ENCODE data around the gene BCL7B. TPM values are rescaled to one million over a fixed set of nuclear protein-coding genes. Genes with fewer than 3 reads are reported as not detected.

Gene BCL7B
- total RNA-seq, 1 experiment from 2014 or later: 33.3 TPM

Other genes starting within 250 kb of the BCL7B start
- 29.4 and 44.7 TPM in 2 replicates for gene NSUN5, start 248.9 kb downstream of the BCL7B start, total RNA-seq (2014; rRNA removed; shearing (Covaris generic); ENCODE audit: low replicate concordance)
- gene TRIM50, start 229.6 kb downstream of the BCL7B start, total RNA-seq (2014; rRNA removed; shearing (Covaris generic); ENCODE audit: low replicate concordance): not detected in 2 replicates
- not detected in 2 replicates for gene FKBP6, start 229.5 kb downstream of the BCL7B start, total RNA-seq (2014; rRNA removed; shearing (Covaris generic); ENCODE audit: low replicate concordance)
- 0.32 and 0.79 TPM in 2 replicates for gene FZD9, start 123.9 kb downstream of the BCL7B start, total RNA-seq (2014; rRNA removed; shearing (Covaris generic); ENCODE audit: low replicate concordance)
- gene BAZ1B, start 35.4 kb downstream of the BCL7B start, total RNA-seq (2014; rRNA removed; shearing (Covaris generic); ENCODE audit: low replicate concordance): 44.6 and 67.4 TPM in 2 replicates
- 68.6 and 79.0 TPM in 2 replicates for gene TBL2, start 20.9 kb upstream of the BCL7B start, total RNA-seq (2014; rRNA removed; shearing (Covaris generic); ENCODE audit: low replicate concordance)
- gene MLXIPL, start 66.8 kb upstream of the BCL7B start, total RNA-seq (2014; rRNA removed; shearing (Covaris generic); ENCODE audit: low replicate concordance): not detected in 2 replicates
- gene VPS37D, start 110.1 kb upstream of the BCL7B start, total RNA-seq (2014; rRNA removed; shearing (Covaris generic); ENCODE audit: low replicate concordance): 1.4 and 2.6 TPM in 2 replicates
- gene DNAJC30, start 125.8 kb upstream of the BCL7B start, total RNA-seq (2014; rRNA removed; shearing (Covaris generic); ENCODE audit: low replicate concordance): 5.6 and 6.8 TPM in 2 replicates
- 88.8 and 104 TPM in 2 replicates for gene BUD23, start 125.9 kb upstream of the BCL7B start, total RNA-seq (2014; rRNA removed; shearing (Covaris generic); ENCODE audit: low replicate concordance)
- gene STX1A, start 162.0 kb upstream of the BCL7B start, total RNA-seq (2014; rRNA removed; shearing (Covaris generic); ENCODE audit: low replicate concordance): 3.8 and 7.8 TPM in 2 replicates
- 5.0 and 16.7 TPM in 2 replicates for gene ABHD11, start 181.1 kb upstream of the BCL7B start, total RNA-seq (2014; rRNA removed; shearing (Covaris generic); ENCODE audit: low replicate concordance)
- not detected in 2 replicates for gene CLDN3, start 212.6 kb upstream of the BCL7B start, total RNA-seq (2014; rRNA removed; shearing (Covaris generic); ENCODE audit: low replicate concordance)